Stimulated activated naive CD8-positive, alpha-beta T cell treated with anti-CD3 and anti-CD28 coated beads, Interleukin-15, Interleukin-2, amounts not matched to agents 100 U/mL and 50 U/mL, for 24 hours (primary cell): Measurements from ENCODE around the gene TMEM163.

Experiments
- ATAC-seq: fragments of 150-1000 bp; cut with Tn5 transposase; one replicate; pipeline ENCODE4 v1.10.0; 2021
- DNase-seq: peaks from one replicate; pipeline ENCODE4 v3.0.0; 2021

TMEM163 gene

GRCh38 chr2:134455426-134455825, 263.4 kb downstream of the TMEM163 start:
- DNase-seq = no peak

GRCh38 chr2:134454931-134455330, 263.9 kb downstream of the TMEM163 start:
- ATAC-seq (no peak), DNase-seq (no peak)

More at GRCh38 chr2:134455426-134455825, 263.4 kb downstream of the TMEM163 start:
- no peak for ATAC-seq

- no peak for DNase-seq
- ATAC-seq = no peak
Observed at GRCh38 chr2:134454426-134454825, 264.4 kb downstream of the TMEM163 start.

- DNase-seq = no peak
- ATAC-seq = no peak
Observed at GRCh38 chr2:134453973-134454372, 264.8 kb downstream of the TMEM163 start.

- ATAC-seq (no peak), DNase-seq (no peak)
Observed at GRCh38 chr2:134453476-134453875, 265.3 kb downstream of the TMEM163 start.

- no peak for ATAC-seq
Observed at GRCh38 chr2:134452042-134452733, 266.6 kb downstream of the TMEM163 start.

GRCh38 chr2:134451347-134451630, 267.5 kb downstream of the TMEM163 start:
- ATAC-seq (no peak), DNase-seq (no peak)

More at GRCh38 chr2:134452042-134452733, 266.6 kb downstream of the TMEM163 start:
- no peak for DNase-seq

- DNase-seq = no peak
Observed at GRCh38 chr2:134449751-134450513, 268.9 kb downstream of the TMEM163 start.

GRCh38 chr2:134449157-134449556, 269.6 kb downstream of the TMEM163 start:
- DNase-seq (no peak), ATAC-seq (no peak)

More at GRCh38 chr2:134449751-134450513, 268.9 kb downstream of the TMEM163 start:
- no peak for ATAC-seq

- ATAC-seq (no peak), DNase-seq (no peak)
Observed at GRCh38 chr2:134448650-134449049, 270.1 kb downstream of the TMEM163 start.

GRCh38 chr2:134447669-134448068, 271.1 kb downstream of the TMEM163 start:
- ATAC-seq (no peak), DNase-seq (no peak)

- ATAC-seq (no peak), DNase-seq (no peak)
Observed at GRCh38 chr2:134446383-134447017, 272.3 kb downstream of the TMEM163 start.

- no peak for ATAC-seq
- no peak for DNase-seq
Observed at GRCh38 chr2:134445985-134446382, 272.8 kb downstream of the TMEM163 start.

GRCh38 chr2:134445116-134445515, 273.7 kb downstream of the TMEM163 start:
- DNase-seq = no peak

GRCh38 chr2:134443814-134444480, 274.9 kb downstream of the TMEM163 start:
- DNase-seq (no peak), ATAC-seq (no peak)

More at GRCh38 chr2:134445116-134445515, 273.7 kb downstream of the TMEM163 start:
- ATAC-seq = no peak

GRCh38 chr2:134441153-134441863, 277.5 kb downstream of the TMEM163 start:
- DNase-seq (no peak), ATAC-seq (no peak)

GRCh38 chr2:134440336-134440909, 278.4 kb downstream of the TMEM163 start:
- ATAC-seq = no peak

GRCh38 chr2:134438371-134438770, 280.4 kb downstream of the TMEM163 start:
- no peak for DNase-seq
- no peak for ATAC-seq

More at GRCh38 chr2:134440336-134440909, 278.4 kb downstream of the TMEM163 start:
- no peak for DNase-seq

- DNase-seq = no peak
- ATAC-seq = no peak
Observed at GRCh38 chr2:134436706-134437105, 282.1 kb downstream of the TMEM163 start.

- no peak for ATAC-seq
- DNase-seq = no peak
Observed at GRCh38 chr2:134435936-134436335, 282.9 kb downstream of the TMEM163 start.

GRCh38 chr2:134435505-134435904, 283.3 kb downstream of the TMEM163 start:
- DNase-seq (no peak), ATAC-seq (no peak)

- ATAC-seq = no peak
- DNase-seq = no peak
Observed at GRCh38 chr2:134433979-134434378, 284.8 kb downstream of the TMEM163 start.
